SK-N-SH treated with all-trans-retinoic acid at 6 μM for 48 hours (cell line): ENCODE results near the gene HS6ST2.

Source experiments
- ATAC-seq: fragments of 200-7000 bp; cut with Tn5 transposase; 3 replicates; pipeline ENCODE4 v1.9.1; 2020; ENCODE audit warnings: mild to moderate bottlenecking, moderate library complexity
- ARNTL ChIP-seq: fragments of 450-650 bp; formaldehyde crosslinking; IDR thresholded peaks from 2 replicates; pipeline ENCODE4 v1.5.0; 2020; ENCODE audit warnings: low read depth, mild to moderate bottlenecking, moderate library complexity, borderline replicate concordance
- BACH2 ChIP-seq: fragments of 250-450 bp; sonication (Bioruptor Pico); IDR thresholded peaks from 2 replicates; pipeline ENCODE4 v1.9.0; 2021; ENCODE audit warnings: mild to moderate bottlenecking, borderline replicate concordance
- CSDC2 ChIP-seq: fragments of 250-450 bp; sonication (Bioruptor Pico); IDR thresholded peaks from 2 replicates; pipeline ENCODE4 v1.5.0; 2020; ENCODE audit warnings: mild to moderate bottlenecking, moderate library complexity
- ESRRG ChIP-seq: fragments of 250-450 bp; sonication (Bioruptor Pico); IDR thresholded peaks from 2 replicates; pipeline ENCODE4 v1.6.1; 2021; ENCODE audit warnings: mild to moderate bottlenecking
- OSR1 ChIP-seq: fragments of 250-450 bp; sonication (Bioruptor Pico); IDR thresholded peaks from 2 replicates; pipeline ENCODE4 v1.8.0; 2022; ENCODE audit warnings: moderate library complexity, mild to moderate bottlenecking, inconsistent platforms
- RARB ChIP-seq: fragments of 250-450 bp; sonication (Bioruptor Pico); IDR thresholded peaks from 2 replicates; pipeline ENCODE4 v1.8.0; 2021; ENCODE audit warnings: mild to moderate bottlenecking, moderate library complexity
- SNAI2 ChIP-seq: fragments of 250-450 bp; sonication (Bioruptor Pico); IDR thresholded peaks from 2 replicates; pipeline ENCODE4 v1.5.0; 2020; ENCODE audit warnings: mild to moderate bottlenecking, moderate library complexity
- TCF4 ChIP-seq: fragments of 250-450 bp; sonication (Bioruptor Pico); IDR thresholded peaks from 2 replicates; pipeline ENCODE4 v1.8.0; 2021; ENCODE audit warnings: mild to moderate bottlenecking, moderate library complexity, borderline replicate concordance
- TOX ChIP-seq: fragments of 250-450 bp; sonication (Bioruptor Pico); IDR thresholded peaks from 2 replicates; pipeline ENCODE4 v1.8.0; 2021; ENCODE audit warnings: mild to moderate bottlenecking, moderate library complexity, borderline replicate concordance
- ZC3H10 ChIP-seq: fragments of 250-450 bp; sonication (Bioruptor Pico); IDR thresholded peaks from 2 replicates; pipeline ENCODE4 v1.5.1; 2021; ENCODE audit warnings: mild to moderate bottlenecking, moderate library complexity
- ZFP3 ChIP-seq: fragments of 250-450 bp; sonication (Bioruptor Pico); IDR thresholded peaks from 2 replicates; pipeline ENCODE4 v1.5.0; 2020; ENCODE audit warnings: mild to moderate bottlenecking, moderate library complexity
- ZNF565 ChIP-seq: fragments of 450-650 bp; formaldehyde crosslinking; conservative IDR thresholded peaks from 2 replicates; pipeline ENCODE4 v1.5.0; 2020; ENCODE audit warnings: low read depth, mild to moderate bottlenecking, moderate library complexity
- ZNF70 ChIP-seq: fragments of 450-650 bp; formaldehyde crosslinking; IDR thresholded peaks from 2 replicates; pipeline ENCODE4 v1.5.0; 2020; ENCODE audit warnings: mild to moderate bottlenecking, moderate library complexity
- ZNF8 ChIP-seq: fragments of 450-650 bp; formaldehyde crosslinking; IDR thresholded peaks from 2 replicates; pipeline ENCODE4 v1.5.0; 2020; ENCODE audit warnings: mild to moderate bottlenecking, moderate library complexity
- TF ChIP-seq, protein P1 (sequence below): fragments of 250-450 bp; sonication (Bioruptor Pico); IDR thresholded peaks from 2 replicates; pipeline ENCODE4 v1.5.1; 2020; ENCODE audit warnings: low read depth, mild to moderate bottlenecking, moderate library complexity
- TF ChIP-seq, protein P2 (sequence below): fragments of 250-450 bp; sonication (Bioruptor Pico); IDR thresholded peaks from 2 replicates; pipeline ENCODE4 v1.8.0; 2021; ENCODE audit warnings: low read depth, mild to moderate bottlenecking, moderate library complexity, borderline replicate concordance
- TF ChIP-seq, protein P3 (sequence below): fragments of 250-450 bp; sonication (Bioruptor Pico); IDR thresholded peaks from 2 replicates; pipeline ENCODE4 v1.8.0; 2020; ENCODE audit warnings: mild to moderate bottlenecking, moderate library complexity, borderline replicate concordance
- TF ChIP-seq, protein P4 (sequence below): fragments of 250-450 bp; sonication (Bioruptor Pico); IDR thresholded peaks from 2 replicates; pipeline ENCODE4 v1.5.0; 2020; ENCODE audit warnings: mild to moderate bottlenecking, moderate library complexity
- TF ChIP-seq, protein P5 (sequence below): fragments of 250-450 bp; sonication (Bioruptor Pico); IDR thresholded peaks from 2 replicates; pipeline ENCODE4 v1.5.1; 2021; ENCODE audit warnings: mild to moderate bottlenecking, moderate library complexity

HS6ST2 gene

DNA sequence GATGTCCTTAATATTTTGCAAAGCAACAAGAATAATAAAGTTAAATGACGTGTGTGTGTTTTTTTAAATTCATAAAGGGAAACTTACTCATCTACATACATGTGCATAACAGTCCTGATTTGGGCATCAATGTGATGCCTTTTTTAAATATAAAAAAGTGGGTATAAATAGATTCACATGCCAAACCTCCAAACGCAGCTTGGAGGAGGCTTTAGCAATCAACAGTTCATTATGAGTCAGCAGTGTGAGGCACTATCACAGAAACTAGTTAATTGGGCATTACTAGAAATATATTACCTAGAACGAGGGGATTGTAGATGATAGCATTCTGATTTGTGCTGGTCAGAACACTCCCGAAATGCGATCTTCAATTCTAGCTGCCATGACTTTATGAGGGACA is 115.1 kb downstream of the HS6ST2 start:
- TF ChIP-seq, protein P1, sequence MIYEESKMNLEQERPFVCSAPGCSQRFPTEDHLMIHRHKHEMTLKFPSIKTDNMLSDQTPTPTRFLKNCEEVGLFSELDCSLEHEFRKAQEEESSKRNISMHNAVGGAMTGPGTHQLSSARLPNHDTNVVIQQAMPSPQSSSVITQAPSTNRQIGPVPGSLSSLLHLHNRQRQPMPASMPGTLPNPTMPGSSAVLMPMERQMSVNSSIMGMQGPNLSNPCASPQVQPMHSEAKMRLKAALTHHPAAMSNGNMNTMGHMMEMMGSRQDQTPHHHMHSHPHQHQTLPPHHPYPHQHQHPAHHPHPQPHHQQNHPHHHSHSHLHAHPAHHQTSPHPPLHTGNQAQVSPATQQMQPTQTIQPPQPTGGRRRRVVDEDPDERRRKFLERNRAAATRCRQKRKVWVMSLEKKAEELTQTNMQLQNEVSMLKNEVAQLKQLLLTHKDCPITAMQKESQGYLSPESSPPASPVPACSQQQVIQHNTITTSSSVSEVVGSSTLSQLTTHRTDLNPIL (CRISPR knock-in tag), result no peak
- no peak for TF ChIP-seq ZNF8 (CRISPR knock-in tag)
- no peak for TF ChIP-seq BACH2 (CRISPR knock-in tag)
- TF ChIP-seq ESRRG (CRISPR knock-in tag), result no peak
- no peak for TF ChIP-seq TOX (CRISPR knock-in tag)
- no peak for TF ChIP-seq OSR1
- TF ChIP-seq, protein P2, sequence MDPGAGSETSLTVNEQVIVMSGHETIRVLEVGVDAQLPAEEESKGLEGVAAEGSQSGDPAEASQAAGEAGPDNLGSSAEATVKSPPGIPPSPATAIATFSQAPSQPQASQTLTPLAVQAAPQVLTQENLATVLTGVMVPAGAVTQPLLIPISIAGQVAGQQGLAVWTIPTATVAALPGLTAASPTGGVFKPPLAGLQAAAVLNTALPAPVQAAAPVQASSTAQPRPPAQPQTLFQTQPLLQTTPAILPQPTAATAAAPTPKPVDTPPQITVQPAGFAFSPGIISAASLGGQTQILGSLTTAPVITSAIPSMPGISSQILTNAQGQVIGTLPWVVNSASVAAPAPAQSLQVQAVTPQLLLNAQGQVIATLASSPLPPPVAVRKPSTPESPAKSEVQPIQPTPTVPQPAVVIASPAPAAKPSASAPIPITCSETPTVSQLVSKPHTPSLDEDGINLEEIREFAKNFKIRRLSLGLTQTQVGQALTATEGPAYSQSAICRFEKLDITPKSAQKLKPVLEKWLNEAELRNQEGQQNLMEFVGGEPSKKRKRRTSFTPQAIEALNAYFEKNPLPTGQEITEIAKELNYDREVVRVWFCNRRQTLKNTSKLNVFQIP (CRISPR knock-in tag), result no peak
- no peak for TF ChIP-seq CSDC2 (CRISPR knock-in tag)

DNA sequence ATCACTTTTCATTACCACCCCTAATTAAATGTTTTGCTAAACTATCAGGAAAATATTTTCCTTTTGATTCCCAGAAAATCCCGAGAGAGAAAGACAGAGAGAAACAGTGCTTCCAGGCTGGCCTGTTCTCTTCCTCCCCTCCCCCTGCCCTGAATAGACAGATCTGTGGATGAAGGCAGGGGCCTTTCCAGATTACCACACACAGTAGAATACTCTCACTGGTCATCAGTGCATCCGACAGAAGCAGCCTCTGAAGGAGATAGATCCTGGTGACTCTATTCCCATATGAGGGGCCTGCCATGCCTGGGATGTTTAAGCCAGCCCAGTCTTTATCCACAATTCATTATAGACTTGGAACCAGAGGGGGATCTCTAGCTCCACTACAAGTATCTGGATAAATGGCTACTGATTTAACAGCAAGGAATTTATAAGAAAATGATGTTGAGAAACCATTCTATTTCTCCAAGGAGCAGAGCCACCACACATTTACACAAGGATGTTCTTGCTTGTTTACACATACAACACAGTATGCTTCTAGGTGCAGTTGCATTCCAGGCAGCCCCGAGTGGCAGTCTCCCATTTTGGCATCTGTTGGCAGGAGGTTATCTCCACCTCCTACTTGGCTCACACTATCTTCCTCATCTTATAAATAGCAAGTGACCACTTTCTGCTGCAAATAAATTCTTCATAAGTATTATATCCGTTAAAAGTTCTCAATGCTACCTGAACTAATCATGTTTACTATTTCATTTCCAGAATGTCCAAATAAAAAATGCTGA is 115.8 kb downstream of the HS6ST2 start:
- TF ChIP-seq ZNF565 (CRISPR knock-in tag) (no peak), ZC3H10 (CRISPR knock-in tag) (no peak), CSDC2 (CRISPR knock-in tag) (no peak), RARB (CRISPR knock-in tag) (no peak), ZNF8 (CRISPR knock-in tag) (no peak), ZNF70 (CRISPR knock-in tag) (no peak), TOX (CRISPR knock-in tag) (no peak), ESRRG (CRISPR knock-in tag) (no peak), ARNTL (CRISPR knock-in tag) (no peak), TCF4 (CRISPR knock-in tag) (no peak), ZFP3 (CRISPR knock-in tag) (no peak), SNAI2 (CRISPR knock-in tag) (no peak)
- TF ChIP-seq, protein P1 (CRISPR knock-in tag), result no peak
- TF ChIP-seq, protein P3, sequence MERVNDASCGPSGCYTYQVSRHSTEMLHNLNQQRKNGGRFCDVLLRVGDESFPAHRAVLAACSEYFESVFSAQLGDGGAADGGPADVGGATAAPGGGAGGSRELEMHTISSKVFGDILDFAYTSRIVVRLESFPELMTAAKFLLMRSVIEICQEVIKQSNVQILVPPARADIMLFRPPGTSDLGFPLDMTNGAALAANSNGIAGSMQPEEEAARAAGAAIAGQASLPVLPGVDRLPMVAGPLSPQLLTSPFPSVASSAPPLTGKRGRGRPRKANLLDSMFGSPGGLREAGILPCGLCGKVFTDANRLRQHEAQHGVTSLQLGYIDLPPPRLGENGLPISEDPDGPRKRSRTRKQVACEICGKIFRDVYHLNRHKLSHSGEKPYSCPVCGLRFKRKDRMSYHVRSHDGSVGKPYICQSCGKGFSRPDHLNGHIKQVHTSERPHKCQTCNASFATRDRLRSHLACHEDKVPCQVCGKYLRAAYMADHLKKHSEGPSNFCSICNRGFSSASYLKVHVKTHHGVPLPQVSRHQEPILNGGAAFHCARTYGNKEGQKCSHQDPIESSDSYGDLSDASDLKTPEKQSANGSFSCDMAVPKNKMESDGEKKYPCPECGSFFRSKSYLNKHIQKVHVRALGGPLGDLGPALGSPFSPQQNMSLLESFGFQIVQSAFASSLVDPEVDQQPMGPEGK (CRISPR knock-in tag), result no peak
- TF ChIP-seq, protein P4, sequence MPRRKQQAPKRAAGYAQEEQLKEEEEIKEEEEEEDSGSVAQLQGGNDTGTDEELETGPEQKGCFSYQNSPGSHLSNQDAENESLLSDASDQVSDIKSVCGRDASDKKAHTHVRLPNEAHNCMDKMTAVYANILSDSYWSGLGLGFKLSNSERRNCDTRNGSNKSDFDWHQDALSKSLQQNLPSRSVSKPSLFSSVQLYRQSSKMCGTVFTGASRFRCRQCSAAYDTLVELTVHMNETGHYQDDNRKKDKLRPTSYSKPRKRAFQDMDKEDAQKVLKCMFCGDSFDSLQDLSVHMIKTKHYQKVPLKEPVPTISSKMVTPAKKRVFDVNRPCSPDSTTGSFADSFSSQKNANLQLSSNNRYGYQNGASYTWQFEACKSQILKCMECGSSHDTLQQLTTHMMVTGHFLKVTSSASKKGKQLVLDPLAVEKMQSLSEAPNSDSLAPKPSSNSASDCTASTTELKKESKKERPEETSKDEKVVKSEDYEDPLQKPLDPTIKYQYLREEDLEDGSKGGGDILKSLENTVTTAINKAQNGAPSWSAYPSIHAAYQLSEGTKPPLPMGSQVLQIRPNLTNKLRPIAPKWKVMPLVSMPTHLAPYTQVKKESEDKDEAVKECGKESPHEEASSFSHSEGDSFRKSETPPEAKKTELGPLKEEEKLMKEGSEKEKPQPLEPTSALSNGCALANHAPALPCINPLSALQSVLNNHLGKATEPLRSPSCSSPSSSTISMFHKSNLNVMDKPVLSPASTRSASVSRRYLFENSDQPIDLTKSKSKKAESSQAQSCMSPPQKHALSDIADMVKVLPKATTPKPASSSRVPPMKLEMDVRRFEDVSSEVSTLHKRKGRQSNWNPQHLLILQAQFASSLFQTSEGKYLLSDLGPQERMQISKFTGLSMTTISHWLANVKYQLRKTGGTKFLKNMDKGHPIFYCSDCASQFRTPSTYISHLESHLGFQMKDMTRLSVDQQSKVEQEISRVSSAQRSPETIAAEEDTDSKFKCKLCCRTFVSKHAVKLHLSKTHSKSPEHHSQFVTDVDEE (CRISPR knock-in tag), result no peak
- TF ChIP-seq, protein P5, sequence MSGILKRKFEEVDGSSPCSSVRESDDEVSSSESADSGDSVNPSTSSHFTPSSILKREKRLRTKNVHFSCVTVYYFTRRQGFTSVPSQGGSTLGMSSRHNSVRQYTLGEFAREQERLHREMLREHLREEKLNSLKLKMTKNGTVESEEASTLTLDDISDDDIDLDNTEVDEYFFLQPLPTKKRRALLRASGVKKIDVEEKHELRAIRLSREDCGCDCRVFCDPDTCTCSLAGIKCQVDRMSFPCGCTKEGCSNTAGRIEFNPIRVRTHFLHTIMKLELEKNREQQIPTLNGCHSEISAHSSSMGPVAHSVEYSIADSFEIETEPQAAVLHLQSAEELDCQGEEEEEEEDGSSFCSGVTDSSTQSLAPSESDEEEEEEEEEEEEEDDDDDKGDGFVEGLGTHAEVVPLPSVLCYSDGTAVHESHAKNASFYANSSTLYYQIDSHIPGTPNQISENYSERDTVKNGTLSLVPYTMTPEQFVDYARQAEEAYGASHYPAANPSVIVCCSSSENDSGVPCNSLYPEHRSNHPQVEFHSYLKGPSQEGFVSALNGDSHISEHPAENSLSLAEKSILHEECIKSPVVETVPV, result no peak
- TF ChIP-seq, all 23 proteins: peak for 0
- ATAC-seq, result no peak

More for the DNA sequence above, 115.1 kb downstream of the HS6ST2 start:
- ATAC-seq, result no peak
